ENCODE results near the gene SVOPL. TPM values are rescaled to one million over a fixed set of nuclear protein-coding genes. Genes with fewer than 3 reads are reported as not detected.

Gene SVOPL
- total RNA-seq, 1 experiment from 2014 or later, result not detected

GRCh38 chr7:138713191-138713590, 12.0 kb upstream of the SVOPL start:
- Histone ChIP-seq H4K20me1 (ENCODE audit: insufficient read depth) (no peaks in the 10 kb centered on the region), H3K9ac (ENCODE audit: low read length) (no peak overlapping the region), H3K4me2 (ENCODE audit: low read length) (no peak overlapping the region), H3K36me3 (ENCODE audit: control insufficient read depth in 1 of 2, insufficient read depth in 2 of 2, low read length in 2 of 2) (no peaks in the 10 kb centered on the region), H3K4me3 (replicated peaks in 1 of 2; ENCODE audit: low read depth in 1 of 2, low read length in 2 of 2) (no peak overlapping the region), H3K79me2 (ENCODE audit: insufficient read depth, low read length) (no peaks in the 10 kb centered on the region), H3K9me2 (ENCODE audit: insufficient read depth) (no peaks in the 10 kb centered on the region), H3K27ac (ENCODE audit: low read depth, low read length) (no peak overlapping the region), H3K27me3 (ENCODE audit: insufficient read depth, low read length) (no peaks in the 10 kb centered on the region), H3K4me1 (ENCODE audit: control insufficient read depth in 1 of 2, insufficient read depth in 2 of 2, low read length in 2 of 2) (no peaks in the 10 kb centered on the region), H2AFZ (ENCODE audit: low read depth, low read length, poor library complexity, severe bottlenecking) (no peak overlapping the region), H3K9me3 (ENCODE audit: control insufficient read depth in 1 of 2, insufficient read depth in 1 of 2, low read depth in 1 of 2, low read length in 2 of 2) (no peaks in the 10 kb centered on the region)
- TF ChIP-seq MAX (IDR thresholded peaks at IDR 0.05) (no peak), CBX3 (IDR thresholded peaks at IDR 0.05; ENCODE audit: low read depth) (no peak), ZNF274 (IDR thresholded peaks at IDR 0.05; ENCODE audit: low read depth, low read length) (no peak), JUND (IDR thresholded peaks at IDR 0.05) (no peak), RAD21 (IDR thresholded peaks at IDR 0.05; ENCODE audit: low read depth) (no peak), EZH2 (IDR thresholded peaks at IDR 0.05) (no peak), ZFX (IDR thresholded peaks at IDR 0.05) (no peak), YY1 (IDR thresholded peaks at IDR 0.05; ENCODE audit: extremely low read depth, insufficient replicate concordance, low read depth, low read length) (no peak), SIN3A (IDR thresholded peaks at IDR 0.05; ENCODE audit: low read depth) (no peak), CTCF (IDR thresholded peaks at IDR 0.05 in 2 of 3, conservative IDR thresholded peaks at IDR 0.05 in 1 of 3; ENCODE audit: borderline replicate concordance in 1 of 3, insufficient read depth in 1 of 3, low read depth in 2 of 3, low read length in 2 of 3) (no peak), SP1 (IDR thresholded peaks at IDR 0.05; ENCODE audit: low read depth) (no peak), POLR2AphosphoS5 (IDR thresholded peaks at IDR 0.05; ENCODE audit: low read depth, low read length) (no peak), FOSL1 (IDR thresholded peaks at IDR 0.05; ENCODE audit: low read depth) (no peak), ZBTB33 (IDR thresholded peaks at IDR 0.05; ENCODE audit: extremely low read depth, insufficient replicate concordance, low read length) (no peak), REST (IDR thresholded peaks at IDR 0.05; ENCODE audit: low read depth) (no peak), TCF7L2 (IDR thresholded peaks at IDR 0.05; ENCODE audit: borderline replicate concordance, extremely low read depth, insufficient read depth, insufficient read length) (no peak), SRF (IDR thresholded peaks at IDR 0.05; ENCODE audit: low read depth) (no peak), EZH2phosphoT487 (IDR thresholded peaks at IDR 0.05; ENCODE audit: borderline replicate concordance) (no peak)
- ATAC-seq (no peak), DNase-seq (ENCODE audit: low read depth, low spot score) (no peak)
- intact Hi-C loops (cut with micrococcal nuclease), result no loop called here
- no TSS peak for BruUV-seq (replicated peaks)
- RAD21 ChIA-PET (ENCODE audit: low non-redundant PET in 1 of 2, low total read pairs in 2 of 2, uncharacterized antibody in 2 of 2, unreplicated experiment in 2 of 2), result no interaction called here
- POLR2A ChIA-PET, result no interaction called here
- CTCF ChIA-PET, result no interaction called here

All from HCT116 (cell line).